ENCODE data around the gene SAT2.
A peak's percentile ranks its signal among the peaks of the same experiment; 100 is the strongest.

Gene SAT2

DNA sequence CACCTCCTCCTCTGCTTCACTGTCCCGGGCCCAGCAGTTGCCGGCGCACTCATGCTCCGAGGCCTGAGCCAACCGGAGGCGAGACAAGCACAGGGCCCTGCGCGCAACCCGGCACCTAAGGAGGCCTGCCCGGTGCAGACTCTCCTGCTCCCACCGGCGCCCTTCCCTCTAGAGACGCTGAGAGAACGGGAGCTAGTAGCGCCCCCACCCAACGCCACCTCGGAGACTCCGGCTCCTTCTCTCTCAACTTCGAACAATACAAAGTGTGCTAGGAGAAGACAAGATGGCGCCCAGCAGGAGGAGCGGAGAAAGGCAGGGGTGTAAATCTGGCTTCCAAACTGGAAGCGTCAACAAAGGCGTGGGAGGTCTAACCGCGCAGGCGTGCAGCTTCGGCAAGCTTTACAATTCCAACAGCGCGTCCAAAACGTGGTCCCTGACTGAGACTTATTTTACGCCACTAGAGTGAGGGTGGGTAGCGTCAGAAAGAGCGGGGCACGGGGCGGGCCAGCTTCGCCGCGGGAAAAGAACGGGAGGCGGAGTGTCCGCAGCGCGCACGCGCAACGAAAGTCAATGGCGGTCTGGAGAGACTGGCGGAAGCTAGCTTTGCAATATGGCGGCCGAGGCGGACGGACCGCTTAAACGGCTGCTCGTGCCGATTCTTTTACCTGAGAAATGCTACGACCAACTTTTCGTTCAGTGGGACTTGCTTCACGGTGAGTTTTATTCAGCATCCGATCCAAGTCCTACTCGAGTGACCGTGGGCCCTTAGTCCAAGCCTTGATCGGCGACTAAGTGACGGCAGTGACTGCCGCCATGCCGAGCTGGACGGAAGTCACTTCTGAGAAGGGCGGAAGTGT is 44.1 kb downstream of the SAT2 start, which contains the start of gene MPDU1:
Gene MPDU1 (plus strand): TSS at position 600 of the 857 bp plus-strand sequence. CDS start 11 bp downstream, at position 611.
- peaks cover 8% of the 10 kb centered on the region; the same call in 1 of the 2 replicates for H3K4me1 ChIP-seq (ENCODE audit: control insufficient read depth, insufficient read depth, low read length)
- no peaks in the 10 kb centered on the region for H3K9me3 ChIP-seq (ENCODE audit: control insufficient read depth, insufficient read depth, low read depth, low read length)
- ChIA-PET CTCF (interaction anchor here (0.7 to 2.7 kb wide), 8 partner anchors 9 to 160 kb away, joined by 3 to 18 read pairs (median 4); partner anchors contain the start of genes TP53 and WRAP53), POLR2A (interaction anchor here (0.6 to 5.5 kb wide), 26 partner anchors 8 to 332 kb away, joined by 3 to 98 read pairs (median 6); partner anchors contain the start of genes ATP1B2, DNAH2, FXR2 and NEURL4)
- peak within 1 kb of the TSS; percentile 86 for H3K4me3 ChIP-seq (ENCODE audit: low read depth, low read length)
- peaks cover 0 to 61% of the 10 kb centered on the region in 2 experiments; a peak in 1 of 3 replicates for H3K36me3 ChIP-seq (ENCODE audit: control insufficient read depth in 2 of 2, insufficient read depth in 1 of 2, low read length in 2 of 2)
- H3K27ac ChIP-seq (ENCODE audit: extremely low read depth, low read depth, low read length): peak within 1 kb of the TSS; percentile 95
- TF ChIP-seq GLIS1 (tag by site-specific recombination; IDR thresholded peaks at IDR 0.05) (peak; percentile 59), ZNF76 (tag by site-specific recombination; IDR thresholded peaks at IDR 0.05; ENCODE audit: borderline replicate concordance, low read depth) (peak; percentile 83), ZNF658 (tag by site-specific recombination; IDR thresholded peaks at IDR 0.05) (no peak), ZEB2 (tag by site-specific recombination; IDR thresholded peaks at IDR 0.05) (peak; percentile 94), ZSCAN23 (tag by site-specific recombination; IDR thresholded peaks at IDR 0.05) (0 out of 2 replicates have a peak, but pooled peaks have one; percentile 49), ZNF621 (tag by site-specific recombination; IDR thresholded peaks at IDR 0.05) (no peak), ZNF114 (tag by site-specific recombination; IDR thresholded peaks at IDR 0.05) (no peak), OSR2 (tag by site-specific recombination; IDR thresholded peaks at IDR 0.05) (0 out of 2 replicates have a peak, but pooled peaks have one; percentile 16), ZXDB (tag by site-specific recombination; IDR thresholded peaks at IDR 0.05) (peak; percentile 74), ZNF624 (tag by site-specific recombination; IDR thresholded peaks at IDR 0.05) (no peak), ZBTB1 (tag by site-specific recombination; IDR thresholded peaks at IDR 0.05) (no peak), ZNF561 (tag by site-specific recombination; IDR thresholded peaks at IDR 0.05; ENCODE audit: borderline replicate concordance) (peak; percentile 50; the same call in 1 of the 2 replicates), ZNF121 (tag by site-specific recombination; IDR thresholded peaks at IDR 0.05) (no peak), ZNF112 (tag by site-specific recombination; IDR thresholded peaks at IDR 0.05) (no peak), REPIN1 (tag by site-specific recombination; IDR thresholded peaks at IDR 0.05; ENCODE audit: low read depth) (0 out of 2 replicates have a peak, but pooled peaks have one; percentile 52), ZNF549 (tag by site-specific recombination; IDR thresholded peaks at IDR 0.05) (no peak), PRDM4 (tag by site-specific recombination; IDR thresholded peaks at IDR 0.05) (peak; percentile 9; the same call in 1 of the 2 replicates), ZNF404 (tag by site-specific recombination; IDR thresholded peaks at IDR 0.05) (no peak), OVOL3 (tag by site-specific recombination; IDR thresholded peaks at IDR 0.05) (peak; percentile 42; the same call in 1 of the 2 replicates), ZNF350 (tag by site-specific recombination; IDR thresholded peaks at IDR 0.05) (no peak), SP2 (tag by site-specific recombination; IDR thresholded peaks at IDR 0.05) (peak; percentile 88), ZNF776 (tag by site-specific recombination; IDR thresholded peaks at IDR 0.05; ENCODE audit: borderline replicate concordance) (no peak), SCRT2 (tag by site-specific recombination; IDR thresholded peaks at IDR 0.05) (no peak), KLF10 (tag by site-specific recombination; IDR thresholded peaks at IDR 0.05) (peak; percentile 53; the same call in 1 of the 2 replicates), BCL11B (tag by site-specific recombination; IDR thresholded peaks at IDR 0.05; ENCODE audit: low read depth) (peak; percentile 61; the same call in 1 of the 2 replicates), ZNF692 (tag by site-specific recombination; IDR thresholded peaks at IDR 0.05) (peak; percentile 61), BCL11A (tag by site-specific recombination; IDR thresholded peaks at IDR 0.05; ENCODE audit: low read depth) (peak; percentile 50; the same call in 1 of the 2 replicates)
- TF ChIP-seq, protein P1, sequence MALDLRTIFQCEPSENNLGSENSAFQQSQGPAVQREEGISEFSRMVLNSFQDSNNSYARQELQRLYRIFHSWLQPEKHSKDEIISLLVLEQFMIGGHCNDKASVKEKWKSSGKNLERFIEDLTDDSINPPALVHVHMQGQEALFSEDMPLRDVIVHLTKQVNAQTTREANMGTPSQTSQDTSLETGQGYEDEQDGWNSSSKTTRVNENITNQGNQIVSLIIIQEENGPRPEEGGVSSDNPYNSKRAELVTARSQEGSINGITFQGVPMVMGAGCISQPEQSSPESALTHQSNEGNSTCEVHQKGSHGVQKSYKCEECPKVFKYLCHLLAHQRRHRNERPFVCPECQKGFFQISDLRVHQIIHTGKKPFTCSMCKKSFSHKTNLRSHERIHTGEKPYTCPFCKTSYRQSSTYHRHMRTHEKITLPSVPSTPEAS (tag by site-specific recombination; IDR thresholded peaks at IDR 0.05): peak; percentile 50; the same call in 1 of the 2 replicates
- TF ChIP-seq, protein P2, sequence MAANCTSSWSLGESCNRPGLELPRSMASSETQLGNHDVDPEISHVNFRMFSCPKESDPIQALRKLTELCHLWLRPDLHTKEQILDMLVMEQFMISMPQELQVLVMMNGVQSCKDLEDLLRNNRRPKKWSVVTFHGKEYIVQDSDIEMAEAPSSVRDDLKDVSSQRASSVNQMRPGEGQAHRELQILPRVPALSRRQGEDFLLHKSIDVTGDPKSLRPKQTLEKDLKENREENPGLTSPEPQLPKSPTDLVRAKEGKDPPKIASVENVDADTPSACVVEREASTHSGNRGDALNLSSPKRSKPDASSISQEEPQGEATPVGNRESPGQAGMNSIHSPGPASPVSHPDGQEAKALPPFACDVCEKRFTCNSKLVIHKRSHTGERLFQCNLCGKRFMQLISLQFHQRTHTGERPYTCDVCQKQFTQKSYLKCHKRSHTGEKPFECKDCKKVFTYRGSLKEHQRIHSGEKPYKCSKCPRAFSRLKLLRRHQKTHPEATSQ (tag by site-specific recombination; IDR thresholded peaks at IDR 0.05): no peak
- TF ChIP-seq, protein P3, sequence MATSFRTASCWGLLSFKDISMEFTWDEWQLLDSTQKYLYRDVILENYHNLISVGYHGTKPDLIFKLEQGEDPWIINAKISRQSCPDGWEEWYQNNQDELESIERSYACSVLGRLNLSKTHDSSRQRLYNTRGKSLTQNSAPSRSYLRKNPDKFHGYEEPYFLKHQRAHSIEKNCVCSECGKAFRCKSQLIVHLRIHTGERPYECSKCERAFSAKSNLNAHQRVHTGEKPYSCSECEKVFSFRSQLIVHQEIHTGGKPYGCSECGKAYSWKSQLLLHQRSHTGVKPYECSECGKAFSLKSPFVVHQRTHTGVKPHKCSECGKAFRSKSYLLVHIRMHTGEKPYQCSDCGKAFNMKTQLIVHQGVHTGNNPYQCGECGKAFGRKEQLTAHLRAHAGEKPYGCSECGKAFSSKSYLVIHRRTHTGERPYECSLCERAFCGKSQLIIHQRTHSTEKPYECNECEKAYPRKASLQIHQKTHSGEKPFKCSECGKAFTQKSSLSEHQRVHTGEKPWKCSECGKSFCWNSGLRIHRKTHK (tag by site-specific recombination; IDR thresholded peaks at IDR 0.05): no peak
